Measurements from ENCODE around the gene KCTD11. TPM values are rescaled to one million over a fixed set of nuclear protein-coding genes. Genes with fewer than 3 reads are reported as not detected.
A peak's percentile ranks its signal among the peaks of the same experiment; 100 is the strongest.

KCTD11 gene
- total and polyA plus RNA-seq, 2 experiments from 2014 or later = 14.0 to 15.9 TPM

DNA sequence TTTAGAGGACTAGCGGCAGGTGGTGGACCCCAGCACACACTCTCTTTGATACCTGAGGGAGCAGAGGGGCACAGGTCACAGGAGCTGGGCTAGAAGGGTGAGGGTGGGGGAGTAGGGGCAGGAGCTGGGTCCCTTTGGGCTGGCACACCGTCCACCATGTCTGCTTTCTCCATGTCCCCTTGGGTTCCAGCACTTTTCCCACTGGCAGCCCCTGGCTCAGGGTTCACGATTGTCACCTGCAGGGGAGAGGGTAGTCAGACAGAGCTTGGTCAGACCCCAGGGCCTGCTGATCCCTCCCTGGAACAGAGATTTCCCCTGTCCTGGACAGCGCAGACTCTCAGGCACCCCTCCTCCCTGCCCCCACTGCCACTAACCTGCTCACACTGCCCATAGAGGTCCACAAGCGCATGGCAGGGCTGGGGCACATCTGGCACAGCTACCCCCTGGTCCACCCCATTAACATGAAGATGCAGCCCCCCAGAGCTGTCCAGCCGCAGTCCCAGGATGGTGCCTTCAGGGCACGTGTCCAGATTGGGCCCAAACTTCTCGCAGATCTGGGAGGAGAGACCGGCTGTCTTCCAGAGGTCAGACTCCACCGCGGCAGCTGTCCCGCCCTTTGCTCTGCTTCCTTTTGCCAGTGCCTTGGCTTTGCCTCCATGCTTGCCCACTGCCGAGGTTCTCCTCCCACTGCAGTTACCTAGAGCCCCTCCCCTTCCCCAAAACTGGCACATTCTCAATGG lies 33.7 kb upstream of the KCTD11 start:
- DNase-seq (ENCODE audit: low read depth in 1 of 2, low spot score in 1 of 2) = no peak
- Histone ChIP-seq H3K4me1 (ENCODE audit: low read depth) (peaks cover 7% of the 10 kb centered on the region), H3K9me3 (ENCODE audit: low read depth) (no peaks in the 10 kb centered on the region), H3K27ac (no peak overlapping the region), H3K27me3 (no peaks in the 10 kb centered on the region), H3K4me3 (no peak overlapping the region), H3K36me3 (peaks cover 52% of the 10 kb centered on the region)
- TF ChIP-seq, protein P1, sequence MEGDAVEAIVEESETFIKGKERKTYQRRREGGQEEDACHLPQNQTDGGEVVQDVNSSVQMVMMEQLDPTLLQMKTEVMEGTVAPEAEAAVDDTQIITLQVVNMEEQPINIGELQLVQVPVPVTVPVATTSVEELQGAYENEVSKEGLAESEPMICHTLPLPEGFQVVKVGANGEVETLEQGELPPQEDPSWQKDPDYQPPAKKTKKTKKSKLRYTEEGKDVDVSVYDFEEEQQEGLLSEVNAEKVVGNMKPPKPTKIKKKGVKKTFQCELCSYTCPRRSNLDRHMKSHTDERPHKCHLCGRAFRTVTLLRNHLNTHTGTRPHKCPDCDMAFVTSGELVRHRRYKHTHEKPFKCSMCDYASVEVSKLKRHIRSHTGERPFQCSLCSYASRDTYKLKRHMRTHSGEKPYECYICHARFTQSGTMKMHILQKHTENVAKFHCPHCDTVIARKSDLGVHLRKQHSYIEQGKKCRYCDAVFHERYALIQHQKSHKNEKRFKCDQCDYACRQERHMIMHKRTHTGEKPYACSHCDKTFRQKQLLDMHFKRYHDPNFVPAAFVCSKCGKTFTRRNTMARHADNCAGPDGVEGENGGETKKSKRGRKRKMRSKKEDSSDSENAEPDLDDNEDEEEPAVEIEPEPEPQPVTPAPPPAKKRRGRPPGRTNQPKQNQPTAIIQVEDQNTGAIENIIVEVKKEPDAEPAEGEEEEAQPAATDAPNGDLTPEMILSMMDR (IDR thresholded peaks at IDR 0.05; ENCODE audit: low read depth, low read length) = no peak

DNA sequence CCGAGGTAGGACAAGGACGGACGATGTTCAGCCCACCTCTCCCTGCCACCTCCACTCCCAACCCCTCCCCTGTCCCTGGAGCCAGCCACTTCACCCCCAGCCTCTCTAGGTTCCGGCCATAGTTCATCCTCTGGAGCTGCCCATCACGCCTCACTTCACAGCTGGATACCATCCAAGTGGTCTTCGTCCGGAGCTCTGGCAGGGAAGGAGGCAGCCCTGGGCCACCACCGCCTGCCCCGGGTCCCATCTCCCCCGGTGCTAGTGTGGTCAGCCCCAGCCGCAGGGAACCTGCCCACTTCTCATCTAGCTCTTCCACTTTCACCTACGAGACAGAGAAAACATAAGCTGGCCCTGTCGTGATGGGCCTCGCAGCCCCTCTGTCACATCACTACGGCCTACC lies 30.5 kb upstream of the KCTD11 start:
- H3K4me3 ChIP-seq = no peak overlapping the region
- DNase-seq (ENCODE audit: low read depth in 1 of 2, low spot score in 1 of 2) = no peak
- H3K4me1 ChIP-seq (ENCODE audit: low read depth) = no peaks in the 10 kb centered on the region
- TF ChIP-seq, protein P1 (IDR thresholded peaks at IDR 0.05; ENCODE audit: low read depth, low read length) = no peak
- no peaks in the 10 kb centered on the region for H3K9me3 ChIP-seq (ENCODE audit: low read depth)
- H3K27ac ChIP-seq = no peak overlapping the region
- peaks cover 51% of the 10 kb centered on the region for H3K36me3 ChIP-seq
- H3K27me3 ChIP-seq = no peaks in the 10 kb centered on the region

DNA sequence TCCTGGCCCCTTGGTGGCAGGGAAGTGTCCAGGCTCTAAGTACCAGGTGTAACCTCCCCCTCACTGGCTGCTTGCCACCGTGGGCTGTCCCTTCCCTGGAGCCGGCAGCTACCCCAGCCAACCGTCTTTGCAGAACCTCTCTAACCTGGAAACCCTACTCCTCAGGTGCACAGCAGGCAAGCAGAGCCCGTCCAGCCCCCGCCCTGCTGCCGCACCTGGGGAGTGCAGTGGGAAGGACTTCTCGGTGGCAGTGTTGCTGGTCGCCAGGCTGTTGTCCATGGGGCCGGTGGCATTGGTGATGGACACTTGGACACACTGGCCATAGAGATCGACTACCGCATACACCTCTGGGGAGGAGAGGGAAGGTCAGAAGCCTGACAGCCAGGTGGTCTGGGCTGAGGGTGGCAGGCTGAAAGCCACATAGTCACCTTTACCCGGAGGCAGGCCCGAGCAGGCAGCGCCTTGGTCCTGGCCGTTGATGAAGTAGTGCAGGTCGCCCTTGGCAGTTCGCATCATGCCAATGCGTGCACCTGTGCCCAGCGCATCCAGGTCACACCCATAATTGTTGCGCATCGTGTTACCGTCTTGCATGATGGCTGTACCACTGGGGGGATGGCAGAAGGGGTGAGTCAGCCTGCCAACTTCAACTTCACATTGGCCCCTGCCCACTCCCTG lies 29.3 kb upstream of the KCTD11 start:
- DNase-seq (ENCODE audit: low read depth in 1 of 2, low spot score in 1 of 2) = no peak
- no peaks in the 10 kb centered on the region for H3K27me3 ChIP-seq
- no peak overlapping the region for H3K27ac ChIP-seq
- no peaks in the 10 kb centered on the region for H3K9me3 ChIP-seq (ENCODE audit: low read depth)
- H3K4me3 ChIP-seq = no peak overlapping the region
- H3K36me3 ChIP-seq = peaks cover 46% of the 10 kb centered on the region
- TF ChIP-seq, protein P1 (IDR thresholded peaks at IDR 0.05; ENCODE audit: low read depth, low read length) = no peak
- H3K4me1 ChIP-seq (ENCODE audit: low read depth) = no peaks in the 10 kb centered on the region

DNA sequence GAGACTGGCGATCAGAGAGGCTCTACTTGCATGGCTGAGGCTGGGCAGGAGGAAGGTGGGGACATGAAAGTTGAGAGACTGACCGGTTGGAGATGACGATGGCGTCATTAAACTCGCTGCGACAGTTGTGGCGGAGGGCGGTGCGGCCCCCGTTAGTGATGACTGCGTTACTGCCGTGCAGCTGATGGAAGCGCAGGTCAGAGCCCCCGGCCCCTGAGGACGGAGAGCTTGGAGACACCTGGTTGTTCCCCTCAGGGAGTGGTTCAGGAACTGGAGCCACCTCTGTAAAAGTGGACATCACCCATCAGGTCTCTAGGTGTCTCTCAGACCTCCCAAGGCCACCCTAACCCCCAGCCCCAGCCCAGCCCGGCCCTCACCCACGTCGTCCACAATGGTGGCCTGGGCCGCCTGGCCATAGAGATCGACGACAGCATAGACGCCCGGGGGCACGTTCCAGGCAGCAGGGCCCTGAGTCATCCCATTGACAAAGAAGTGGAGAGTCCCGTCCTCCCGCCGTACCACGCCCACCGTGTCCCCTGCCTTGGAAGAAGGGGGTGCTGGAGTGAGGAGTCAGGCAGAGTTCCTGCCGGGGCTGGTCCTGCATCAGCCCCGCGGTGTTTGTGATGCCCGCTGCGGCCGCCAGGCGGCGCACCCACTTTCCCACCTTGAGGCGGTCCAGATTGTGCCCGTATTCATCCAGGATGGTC lies 28.1 kb upstream of the KCTD11 start:
- TF ChIP-seq, protein P1 (IDR thresholded peaks at IDR 0.05; ENCODE audit: low read depth, low read length) = peak; percentile 89
- Histone ChIP-seq H3K27me3 (no peaks in the 10 kb centered on the region), H3K4me1 (ENCODE audit: low read depth) (peaks cover 5% of the 10 kb centered on the region), H3K9me3 (ENCODE audit: low read depth) (no peaks in the 10 kb centered on the region), H3K36me3 (peaks cover 36% of the 10 kb centered on the region), H3K4me3 (no peak overlapping the region), H3K27ac (no peak overlapping the region)
- DNase-seq (ENCODE audit: low read depth in 1 of 2, low spot score in 1 of 2) = peak; percentile 40 to 53

DNA sequence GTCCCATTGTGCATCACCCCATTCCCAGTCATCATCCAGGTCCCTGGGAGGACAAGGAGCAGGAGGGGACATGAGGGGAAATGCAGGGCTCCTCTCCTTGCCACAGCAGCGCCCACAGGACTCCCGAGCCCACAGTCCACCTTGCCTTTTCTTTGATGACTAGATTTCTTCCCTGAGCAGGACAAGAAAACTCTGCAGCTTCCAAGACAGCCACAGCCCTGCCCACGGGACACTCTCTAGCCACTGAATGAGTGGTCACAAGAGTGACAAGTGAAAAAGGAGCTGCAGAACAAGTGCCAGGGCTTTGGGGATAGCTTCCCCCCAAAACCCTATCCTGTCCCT lies 27.6 kb upstream of the KCTD11 start:
- Histone ChIP-seq H3K36me3 (peaks cover 35% of the 10 kb centered on the region), H3K4me3 (no peak overlapping the region), H3K27ac (no peak overlapping the region), H3K27me3 (no peaks in the 10 kb centered on the region), H3K9me3 (ENCODE audit: low read depth) (no peaks in the 10 kb centered on the region), H3K4me1 (ENCODE audit: low read depth) (peaks cover 5% of the 10 kb centered on the region)
- no peak for DNase-seq (ENCODE audit: low read depth in 1 of 2, low spot score in 1 of 2)
- TF ChIP-seq, protein P1 (IDR thresholded peaks at IDR 0.05; ENCODE audit: low read depth, low read length) = no peak

Measured in cardiac muscle cell (in vitro differentiated cells and primary cell).